Bronchial epithelial cell (primary cell): ENCODE data around the gene GNG11. TPM values are rescaled to one million over a fixed set of nuclear protein-coding genes. Genes with fewer than 3 reads are reported as not detected.

ENCODE experiments used
- DNase-seq: peaks from one replicate; pipeline ENCODE4 v3.0.0-alpha.2; 2010; ENCODE audit warnings: low read depth
- FAIRE-seq: peaks from 2 replicates; lab custom pipeline; 2011; peaks lifted over from hg19 to GRCh38; lab: Jason Lieb, UNC
- H3K27me3 ChIP-seq: 2 replicates; pipeline ENCODE4 v1.5.1; 2011; ENCODE audit warnings: low read length; ENCODE audit not compliant: control insufficient read depth, insufficient read depth
- H3K36me3 ChIP-seq: 2 replicates; pipeline ENCODE4 v1.5.1; 2011; ENCODE audit warnings: low read length; ENCODE audit not compliant: control insufficient read depth, insufficient read depth
- H3K4me3 ChIP-seq: 2 replicates; pipeline ENCODE4 v1.5.1; 2011; ENCODE audit warnings: mild to moderate bottlenecking, low read depth, low read length, control low read depth
- CTCF ChIP-seq: IDR thresholded peaks from 2 replicates; pipeline ENCODE4 v1.5.1; 2011; ENCODE audit warnings: mild to moderate bottlenecking, moderate library complexity, low read length, control low read depth, inconsistent platforms; ENCODE audit not compliant: insufficient read depth, severe bottlenecking
- total RNA-seq: library from RNA; depleted of rRNA; stranded (reverse); fragments of >200 nt; gene quantifications from 2 replicates; pipeline ENCODE4 v1.2.1, GENCODE V29; 2014

Gene GNG11
- total RNA-seq, 1 donor from 2014 or later: 0.26 TPM

- Histone ChIP-seq H3K36me3 (no peaks in the 10 kb centered on the region), H3K27me3 (no peaks in the 10 kb centered on the region), H3K4me3 (no peak overlapping the region)
- FAIRE-seq (no peak), DNase-seq (no peak)
- no peak for TF ChIP-seq CTCF
Measured at GRCh38 chr7:93923942-93924341, 2.4 kb downstream of the GNG11 start.

- Histone ChIP-seq H3K27me3 (no peaks in the 10 kb centered on the region), H3K4me3 (no peak overlapping the region), H3K36me3 (no peaks in the 10 kb centered on the region)
- no peak for TF ChIP-seq CTCF
- no peak for FAIRE-seq
- DNase-seq: no peak
Measured at GRCh38 chr7:93926800-93927199, 5.3 kb downstream of the GNG11 start.

GRCh38 chr7:93927585-93927984 lies 6.0 kb downstream of the GNG11 start:
- no peak for TF ChIP-seq CTCF
- no peak for FAIRE-seq
- DNase-seq: no peak
- no peaks in the 10 kb centered on the region for H3K27me3 ChIP-seq
- no peaks in the 10 kb centered on the region for H3K36me3 ChIP-seq
- H3K4me3 ChIP-seq: no peak overlapping the region

GRCh38 chr7:93931655-93932054 lies 10.1 kb downstream of the GNG11 start:
- H3K4me3 ChIP-seq: no peak overlapping the region
- no peak for DNase-seq
- H3K27me3 ChIP-seq: no peaks in the 10 kb centered on the region
- no peak for FAIRE-seq
- TF ChIP-seq CTCF: no peak
- H3K36me3 ChIP-seq: no peaks in the 10 kb centered on the region

GRCh38 chr7:93933156-93933555 lies 11.6 kb downstream of the GNG11 start:
- Histone ChIP-seq H3K27me3 (peaks cover under 1% of the 10 kb centered on the region), H3K36me3 (no peaks in the 10 kb centered on the region), H3K4me3 (no peak overlapping the region)
- TF ChIP-seq CTCF: no peak
- DNase-seq (no peak), FAIRE-seq (no peak)

- no peak overlapping the region for H3K4me3 ChIP-seq
- DNase-seq (no peak), FAIRE-seq (no peak)
Measured at GRCh38 chr7:93935102-93935501, 13.6 kb downstream of the GNG11 start.

More at GRCh38 chr7:93935102-93935501, 13.6 kb downstream of the GNG11 start:
- TF ChIP-seq CTCF: no peak
- Histone ChIP-seq H3K36me3 (no peaks in the 10 kb centered on the region), H3K27me3 (peaks cover 1% of the 10 kb centered on the region)
